Stimulated activated CD8-positive, alpha-beta memory T cell treated with anti-CD3 and anti-CD28 coated beads, Interleukin-4, amount 100 ng/mL, for 48 hours (primary cell): ENCODE data around the gene AHR.
"Not testable (repeated sequence)": the region's sequence is repeated elsewhere in the genome, so short reads cannot be mapped to it uniquely, and the experiment has no call there.

Source experiments
- DNase-seq: peaks from one replicate; pipeline ENCODE4 v3.0.0-alpha.2; 2020

AHR gene

GRCh38 chr7:17342756-17343155, 44.3 kb downstream of the AHR start:
- no peak for DNase-seq

- no peak for DNase-seq
Observed at GRCh38 chr7:17347401-17347800, 48.9 kb downstream of the AHR start.

GRCh38 chr7:17348932-17349331, 50.5 kb downstream of the AHR start:
- not testable (repeated sequence) for DNase-seq

GRCh38 chr7:17350321-17350720, 51.9 kb downstream of the AHR start:
- DNase-seq = not testable (repeated sequence)

- not testable (repeated sequence) for DNase-seq
Observed at GRCh38 chr7:17353650-17354419, 55.4 kb downstream of the AHR start.

- no peak for DNase-seq
Observed at GRCh38 chr7:17354473-17354872, 56.0 kb downstream of the AHR start.

- no peak for DNase-seq
Observed at GRCh38 chr7:17355050-17355449, 56.6 kb downstream of the AHR start.

- no peak for DNase-seq
Observed at GRCh38 chr7:17357952-17358351, 59.5 kb downstream of the AHR start.

GRCh38 chr7:17359610-17360009, 61.2 kb downstream of the AHR start:
- no peak for DNase-seq

GRCh38 chr7:17362439-17363105, 64.1 kb downstream of the AHR start:
- DNase-seq = no peak

GRCh38 chr7:17364671-17365070, 66.2 kb downstream of the AHR start:
- DNase-seq = no peak

GRCh38 chr7:17365775-17366174, 67.3 kb downstream of the AHR start:
- no peak for DNase-seq

- DNase-seq = no peak
Observed at GRCh38 chr7:17367502-17367901, 69.0 kb downstream of the AHR start.

GRCh38 chr7:17368856-17369524, 70.5 kb downstream of the AHR start:
- DNase-seq = no peak

- DNase-seq = no peak
Observed at GRCh38 chr7:17369691-17370426, 71.4 kb downstream of the AHR start.

- DNase-seq = no peak
Observed at GRCh38 chr7:17370901-17371585, 72.6 kb downstream of the AHR start.

- DNase-seq = no peak
Observed at GRCh38 chr7:17371671-17372524, 73.4 kb downstream of the AHR start.

GRCh38 chr7:17374157-17374556, 75.7 kb downstream of the AHR start:
- DNase-seq = no peak

GRCh38 chr7:17374654-17375053, 76.2 kb downstream of the AHR start:
- no peak for DNase-seq

- DNase-seq = no peak
Observed at GRCh38 chr7:17376595-17376994, 78.1 kb downstream of the AHR start.
